GM12878 (cell line): Measurements from ENCODE around the gene SNX30.

Experiments used
- ATF7 ChIP-seq: fragments of 450-650 bp; IDR thresholded peaks from 2 replicates; pipeline ENCODE4 v1.6.1; 2016; ENCODE audit warnings: low read depth, mild to moderate bottlenecking
- EP300 ChIP-seq, 2 experiments: fragments of 150-350 bp in 1 of 2; IDR thresholded peaks; 2 replicates each; pipeline ENCODE4 v1.6.1; 2011 to 2012; ENCODE audit warnings: low read depth in 2 of 2, low read length in 2 of 2, borderline replicate concordance in 1 of 2, improper control_type of control experiment in 1 of 2, inconsistent platforms in 1 of 2; ENCODE audit not compliant: control insufficient read depth in 1 of 2
- EZH2 ChIP-seq: IDR thresholded peaks from 2 replicates; pipeline ENCODE4 v1.6.1; 2012; ENCODE audit warnings: low read depth, mild to moderate bottlenecking, control low read depth, inconsistent platforms, low read length, borderline replicate concordance; ENCODE audit not compliant: control insufficient read depth
- PAX8 ChIP-seq: fragments of 450-650 bp; IDR thresholded peaks from 2 replicates; pipeline ENCODE4 v1.6.1; 2017; ENCODE audit warnings: mild to moderate bottlenecking, moderate library complexity
- RAD21 ChIP-seq: IDR thresholded peaks from 2 replicates; pipeline ENCODE4 v1.6.1; 2011; ENCODE audit warnings: mild to moderate bottlenecking, low read depth, low read length, moderate library complexity; ENCODE audit not compliant: insufficient read depth
- SMC3 ChIP-seq: IDR thresholded peaks from 2 replicates; pipeline ENCODE4 v1.6.1; 2011; ENCODE audit warnings: low read length, improper control_type of control experiment, borderline replicate concordance
- SRF ChIP-seq, 2 experiments: IDR thresholded peaks; 2 replicates each; pipeline ENCODE4 v1.6.1; 2011; ENCODE audit warnings: low read depth in 2 of 2, low read length in 2 of 2, mild to moderate bottlenecking in 1 of 2, moderate library complexity in 1 of 2
- ZNF274 ChIP-seq: IDR thresholded peaks from one replicate; pipeline ENCODE4 v1.8.0; 2011; ENCODE audit not compliant: insufficient read length, insufficient read depth
- ZSCAN29 ChIP-seq: fragments of 450-650 bp; IDR thresholded peaks from 2 replicates; pipeline ENCODE4 v1.6.1; 2017; ENCODE audit warnings: mild to moderate bottlenecking, moderate library complexity
- TF ChIP-seq, protein P1 (sequence below): fragments of 450-650 bp; IDR thresholded peaks from 2 replicates; pipeline ENCODE4 v1.6.1; 2017; ENCODE audit warnings: mild to moderate bottlenecking
- TF ChIP-seq, protein P2 (sequence below): IDR thresholded peaks from 2 replicates; pipeline ENCODE4 v1.6.1; 2012; ENCODE audit warnings: low read depth, low read length, improper control_type of control experiment
- TF ChIP-seq, protein P3 (sequence below): fragments of 450-650 bp; IDR thresholded peaks from 2 replicates; pipeline ENCODE4 v1.6.1; 2016; ENCODE audit warnings: mild to moderate bottlenecking

DNA sequence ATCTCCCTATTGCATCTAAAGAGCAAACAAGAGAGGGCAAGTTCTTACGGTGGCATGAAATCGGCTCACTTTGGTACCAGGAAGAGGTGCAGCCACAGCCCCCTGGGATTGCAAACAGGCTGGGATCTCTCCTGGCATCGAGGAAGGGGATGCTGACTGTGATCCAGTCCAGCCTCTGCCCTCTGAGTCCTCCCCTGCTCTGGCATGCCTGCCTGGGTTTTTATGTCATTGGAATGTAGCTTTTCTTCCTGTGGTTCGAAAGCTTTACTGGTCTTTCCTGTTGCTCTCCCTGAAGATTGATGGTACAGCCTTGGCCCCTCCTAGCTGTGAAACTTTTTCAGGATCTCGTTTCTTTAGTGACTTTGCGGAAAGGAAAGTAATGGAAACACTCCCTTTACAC is 133.5 kb downstream of the SNX30 start:
- TF ChIP-seq ZSCAN29 (no peak), RAD21 (no peak), EP300 (IDR thresholded peaks at IDR 0.05; ENCODE audit: borderline replicate concordance in 1 of 2, control insufficient read depth in 1 of 2, low read depth in 2 of 2, low read length in 2 of 2) (no peak), PAX8 (no peak), EZH2 (no peak), ZNF274 (no peak), ATF7 (no peak), SMC3 (no peak), SRF (IDR thresholded peaks at IDR 0.05; ENCODE audit: low read depth in 2 of 2, low read length in 2 of 2) (no peak)
- TF ChIP-seq, protein P1, sequence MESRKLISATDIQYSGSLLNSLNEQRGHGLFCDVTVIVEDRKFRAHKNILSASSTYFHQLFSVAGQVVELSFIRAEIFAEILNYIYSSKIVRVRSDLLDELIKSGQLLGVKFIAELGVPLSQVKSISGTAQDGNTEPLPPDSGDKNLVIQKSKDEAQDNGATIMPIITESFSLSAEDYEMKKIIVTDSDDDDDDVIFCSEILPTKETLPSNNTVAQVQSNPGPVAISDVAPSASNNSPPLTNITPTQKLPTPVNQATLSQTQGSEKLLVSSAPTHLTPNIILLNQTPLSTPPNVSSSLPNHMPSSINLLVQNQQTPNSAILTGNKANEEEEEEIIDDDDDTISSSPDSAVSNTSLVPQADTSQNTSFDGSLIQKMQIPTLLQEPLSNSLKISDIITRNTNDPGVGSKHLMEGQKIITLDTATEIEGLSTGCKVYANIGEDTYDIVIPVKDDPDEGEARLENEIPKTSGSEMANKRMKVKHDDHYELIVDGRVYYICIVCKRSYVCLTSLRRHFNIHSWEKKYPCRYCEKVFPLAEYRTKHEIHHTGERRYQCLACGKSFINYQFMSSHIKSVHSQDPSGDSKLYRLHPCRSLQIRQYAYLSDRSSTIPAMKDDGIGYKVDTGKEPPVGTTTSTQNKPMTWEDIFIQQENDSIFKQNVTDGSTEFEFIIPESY: no peak
- TF ChIP-seq, protein P2, sequence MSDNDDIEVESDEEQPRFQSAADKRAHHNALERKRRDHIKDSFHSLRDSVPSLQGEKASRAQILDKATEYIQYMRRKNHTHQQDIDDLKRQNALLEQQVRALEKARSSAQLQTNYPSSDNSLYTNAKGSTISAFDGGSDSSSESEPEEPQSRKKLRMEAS: no peak
- TF ChIP-seq, protein P3, sequence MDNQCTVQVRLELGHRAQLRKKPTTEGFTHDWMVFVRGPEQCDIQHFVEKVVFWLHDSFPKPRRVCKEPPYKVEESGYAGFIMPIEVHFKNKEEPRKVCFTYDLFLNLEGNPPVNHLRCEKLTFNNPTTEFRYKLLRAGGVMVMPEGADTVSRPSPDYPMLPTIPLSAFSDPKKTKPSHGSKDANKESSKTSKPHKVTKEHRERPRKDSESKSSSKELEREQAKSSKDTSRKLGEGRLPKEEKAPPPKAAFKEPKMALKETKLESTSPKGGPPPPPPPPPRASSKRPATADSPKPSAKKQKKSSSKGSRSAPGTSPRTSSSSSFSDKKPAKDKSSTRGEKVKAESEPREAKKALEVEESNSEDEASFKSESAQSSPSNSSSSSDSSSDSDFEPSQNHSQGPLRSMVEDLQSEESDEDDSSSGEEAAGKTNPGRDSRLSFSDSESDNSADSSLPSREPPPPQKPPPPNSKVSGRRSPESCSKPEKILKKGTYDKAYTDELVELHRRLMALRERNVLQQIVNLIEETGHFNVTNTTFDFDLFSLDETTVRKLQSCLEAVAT: no peak
